Mammary epithelial cell (primary cell): Measurements from ENCODE around the gene SLFN11.

ENCODE experiments used
- EZH2 ChIP-seq: IDR thresholded peaks from 2 replicates; pipeline ENCODE4 v1.6.1; 2012; ENCODE audit warnings: low read length, inconsistent platforms, borderline replicate concordance
- TF ChIP-seq, protein P1 (sequence below), 2 donors: IDR thresholded peaks in 1 of 2; conservative IDR thresholded peaks in 1 of 2; 2 replicates each; pipeline ENCODE4 v1.5.1; 2011 to 2012; ENCODE audit warnings: inconsistent platforms in 2 of 2, low read length in 2 of 2, mild to moderate bottlenecking in 2 of 2, control low read depth in 1 of 2, low read depth in 1 of 2; ENCODE audit not compliant: insufficient read depth in 1 of 2; ENCODE audit errors: extremely low read depth in 1 of 2

DNA sequence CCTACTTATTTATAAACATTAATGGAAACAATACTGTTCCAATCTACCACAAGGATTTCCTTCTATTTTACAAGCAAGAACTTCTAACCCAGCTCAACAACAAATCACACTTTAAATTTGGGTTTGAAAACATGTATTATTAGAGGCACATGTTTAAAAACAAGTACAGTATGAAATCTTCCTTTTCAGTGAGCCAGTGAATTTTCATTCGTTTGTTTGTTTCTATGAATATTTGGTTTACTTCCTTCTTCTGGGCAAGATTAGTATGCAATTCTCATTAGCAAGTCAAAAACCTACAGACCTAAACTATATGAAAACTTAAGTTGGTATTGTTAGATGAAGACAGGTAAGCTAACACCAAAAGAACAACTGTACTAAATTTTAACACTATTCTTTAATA lies 33.1 kb upstream of the SLFN11 start:
- TF ChIP-seq, protein P1, sequence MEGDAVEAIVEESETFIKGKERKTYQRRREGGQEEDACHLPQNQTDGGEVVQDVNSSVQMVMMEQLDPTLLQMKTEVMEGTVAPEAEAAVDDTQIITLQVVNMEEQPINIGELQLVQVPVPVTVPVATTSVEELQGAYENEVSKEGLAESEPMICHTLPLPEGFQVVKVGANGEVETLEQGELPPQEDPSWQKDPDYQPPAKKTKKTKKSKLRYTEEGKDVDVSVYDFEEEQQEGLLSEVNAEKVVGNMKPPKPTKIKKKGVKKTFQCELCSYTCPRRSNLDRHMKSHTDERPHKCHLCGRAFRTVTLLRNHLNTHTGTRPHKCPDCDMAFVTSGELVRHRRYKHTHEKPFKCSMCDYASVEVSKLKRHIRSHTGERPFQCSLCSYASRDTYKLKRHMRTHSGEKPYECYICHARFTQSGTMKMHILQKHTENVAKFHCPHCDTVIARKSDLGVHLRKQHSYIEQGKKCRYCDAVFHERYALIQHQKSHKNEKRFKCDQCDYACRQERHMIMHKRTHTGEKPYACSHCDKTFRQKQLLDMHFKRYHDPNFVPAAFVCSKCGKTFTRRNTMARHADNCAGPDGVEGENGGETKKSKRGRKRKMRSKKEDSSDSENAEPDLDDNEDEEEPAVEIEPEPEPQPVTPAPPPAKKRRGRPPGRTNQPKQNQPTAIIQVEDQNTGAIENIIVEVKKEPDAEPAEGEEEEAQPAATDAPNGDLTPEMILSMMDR (conservative IDR thresholded peaks at IDR 0.05 in 1 of 2, IDR thresholded peaks at IDR 0.05 in 1 of 2; ENCODE audit: extremely low read depth in 1 of 2, insufficient read depth in 1 of 2, low read depth in 1 of 2, low read length in 2 of 2), result no peak
- no peak for TF ChIP-seq EZH2
